DND-41 (cell line): ENCODE results near the gene KAT2B.

Experiments used
- CTCF ChIP-seq: IDR thresholded peaks from 2 replicates; pipeline ENCODE4 v1.5.1; 2012; ENCODE audit warnings: borderline replicate concordance, low read length, moderate library complexity, mild to moderate bottlenecking; ENCODE audit not compliant: poor library complexity, severe bottlenecking; ENCODE audit errors: extremely low read depth
- EZH2 ChIP-seq: IDR thresholded peaks from 3 replicates; pipeline ENCODE4 v1.6.1; 2012; ENCODE audit warnings: borderline replicate concordance, low read depth, mild to moderate bottlenecking, moderate library complexity, low read length, inconsistent platforms; ENCODE audit not compliant: severe bottlenecking

GRCh38 chr3:20043396-20043795 lies 3.1 kb downstream of the KAT2B start:
- TF ChIP-seq EZH2 (no peak), CTCF (no peak)
